Stimulated activated CD4-positive, alpha-beta T cell treated with anti-CD3 and anti-CD28 coated beads, Interleukin-12 subunit alpha, Interleukin-12 subunit beta, amount 100 ng/mL, for 24 hours (primary cell): ENCODE measurements around the gene TFPI2.

Experiments
- DNase-seq, 2 experiments: peaks; one replicate each; pipeline ENCODE4 v3.0.0-alpha.2; 2020; ENCODE audit warnings: low read depth in 2 of 2

TFPI2 gene

DNA sequence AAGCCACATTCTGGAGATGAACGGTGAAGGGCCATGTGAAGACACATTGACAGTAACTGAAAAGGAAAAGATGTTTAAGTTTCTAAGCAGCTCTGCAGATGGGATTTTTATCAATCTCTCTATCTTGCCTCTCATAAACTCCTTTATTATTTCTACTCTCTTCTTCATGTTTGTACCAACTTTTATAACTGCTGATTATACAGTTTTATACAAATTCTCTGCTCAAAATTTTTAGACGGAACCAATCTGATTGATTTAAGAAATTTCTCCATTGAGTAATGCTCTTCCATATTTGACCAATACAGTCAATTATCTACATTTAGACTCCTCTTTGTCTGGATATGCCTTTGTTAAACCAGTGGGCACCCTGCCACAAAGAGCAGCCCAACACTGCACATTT, 31.7 kb downstream of the TFPI2 start:
- DNase-seq: no peak

GRCh38 chr7:93856323-93856722, 34.2 kb downstream of the TFPI2 start:
- no peak for DNase-seq

- DNase-seq: no peak
Observed at GRCh38 chr7:93855797-93856196, 34.8 kb downstream of the TFPI2 start.

DNA sequence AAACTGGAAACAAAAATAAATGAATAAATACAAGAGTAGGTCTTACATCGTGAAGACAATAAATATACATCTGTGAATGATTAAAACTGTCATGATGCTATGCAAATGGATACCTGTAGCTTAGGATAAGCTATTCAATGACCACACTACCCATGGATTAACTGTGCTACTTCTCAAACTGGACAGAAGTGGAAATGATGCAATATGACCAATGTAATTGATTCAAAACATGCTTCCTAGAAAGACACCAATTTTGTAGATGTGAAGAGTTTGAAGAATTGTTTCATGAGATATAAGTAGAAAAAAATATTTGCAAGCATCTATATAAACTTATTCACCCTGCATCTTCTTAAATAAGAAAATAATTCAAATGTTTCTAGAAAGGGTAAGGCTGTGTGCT, 36.1 kb downstream of the TFPI2 start:
- DNase-seq: no peak

GRCh38 chr7:93851536-93851935, 39.0 kb downstream of the TFPI2 start:
- no peak for DNase-seq

DNA sequence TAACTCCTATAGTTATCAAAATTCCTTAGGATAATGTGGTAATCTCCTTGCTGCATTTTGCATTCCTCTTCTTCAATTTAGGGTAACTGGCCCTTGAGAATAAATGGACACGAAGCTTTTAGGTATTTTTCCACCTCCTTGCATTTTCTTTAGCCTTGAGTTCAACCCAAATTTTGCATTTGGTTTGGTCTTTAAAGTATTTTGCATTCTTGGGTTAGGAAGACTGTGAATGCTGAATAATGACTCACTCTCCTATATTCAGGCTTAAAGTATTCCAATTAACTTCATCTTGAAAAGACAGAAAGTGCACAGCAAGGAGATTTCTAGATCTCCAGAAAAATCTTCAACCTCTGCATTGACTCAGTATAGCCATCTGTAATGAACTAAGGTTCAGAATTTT, 47.3 kb downstream of the TFPI2 start:
- no peak for DNase-seq

DNA sequence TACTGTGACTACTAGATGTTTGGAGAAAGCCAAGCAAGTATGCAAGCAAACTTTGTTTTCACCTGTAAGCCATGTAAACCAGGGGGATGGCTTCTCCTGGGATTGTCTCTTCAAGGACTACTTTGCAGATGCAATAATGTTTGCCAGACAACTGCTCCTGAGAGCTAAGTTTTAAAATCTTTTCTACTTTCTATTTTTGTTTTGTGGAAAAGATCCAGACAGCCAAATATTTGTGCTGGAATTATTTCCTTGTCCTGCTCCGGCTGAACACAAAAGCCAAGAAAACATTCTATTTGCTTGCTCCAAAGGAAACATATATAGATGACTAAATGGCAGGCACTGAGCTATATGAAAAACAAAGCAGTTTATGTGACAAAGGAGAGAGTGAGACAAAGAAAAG, 51.6 kb downstream of the TFPI2 start:
- DNase-seq: no peak

- DNase-seq: no peak
Observed at GRCh38 chr7:93837245-93837644, 53.3 kb downstream of the TFPI2 start.

GRCh38 chr7:93836116-93836515, 54.4 kb downstream of the TFPI2 start:
- DNase-seq: no peak

DNA sequence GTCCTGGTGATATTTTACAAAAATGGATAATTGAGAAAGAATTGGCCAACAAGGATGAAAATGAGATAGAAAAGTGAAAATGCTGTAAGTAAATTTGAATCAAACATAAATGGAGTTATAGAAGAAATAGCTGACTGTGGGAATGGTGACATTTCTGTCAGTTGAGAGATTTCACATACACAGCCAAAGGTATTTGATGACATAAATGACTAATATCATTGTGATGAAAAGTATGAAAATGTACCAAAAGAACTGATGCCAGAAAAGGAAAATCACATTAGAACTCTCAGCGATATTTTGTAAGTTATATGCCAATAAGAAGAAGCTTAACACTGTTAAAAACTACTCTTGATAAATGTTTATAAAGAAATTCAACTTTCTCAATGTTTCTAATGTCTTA, 54.9 kb downstream of the TFPI2 start:
- DNase-seq: no peak
